Measurements from ENCODE around the gene SLC5A4. TPM values are rescaled to one million over a fixed set of nuclear protein-coding genes. Genes with fewer than 3 reads are reported as not detected.

The SLC5A4 gene
- total and polyA plus RNA-seq, 8 donors = 0.29 to 3.3 (median 0.58) TPM; not detected in 5

- TF ChIP-seq POLR2AphosphoS5 (IDR thresholded peaks at IDR 0.05) (no peak), POLR2A (IDR thresholded peaks at IDR 0.05) (no peak), CTCF (IDR thresholded peaks at IDR 0.05) (no peak), EP300 (IDR thresholded peaks at IDR 0.05) (no peak)
- 81 to 88% (median 85%) methylated on average over 18 to 30 of the region's 30 CpGs for WGBS, 5 donors
- H3K4me3 ChIP-seq = no peak overlapping the region
- H3K27me3 ChIP-seq = peaks cover 12 to 52% (median 22%) of the 10 kb centered on the region in 3 donors
- intact Hi-C loops (cut with DNase I; ENCODE audit: low total_unique reads) = no loop called here
- H3K9me3 ChIP-seq = no peaks in the 10 kb centered on the region
- no peaks in the 10 kb centered on the region for H3K36me3 ChIP-seq
- peaks cover 0 to 32% (median 14%) of the 10 kb centered on the region in 4 donors for H3K4me1 ChIP-seq
- DNase-seq = no peak
- no peak overlapping the region for H3K27ac ChIP-seq
Measured at GRCh38 chr22:32205974-32206773, 49.0 kb downstream of the SLC5A4 start.

GRCh38 chr22:32204856-32205722 lies 50.1 kb downstream of the SLC5A4 start, which contains the start of gene RFPL2:
Gene RFPL2 (minus strand): TSS chr22:32205073. CDS start chr22:32202451, 2,622 bp downstream.
- Histone ChIP-seq H3K9me3 (no peaks in the 10 kb centered on the region), H3K4me3 (peak within 1 kb of the TSS in 3 of 4 donors; percentile 4 to 22 (median 13)), H3K36me3 (no peaks in the 10 kb centered on the region), H3K4me1 (peaks cover 0 to 32% (median 14%) of the 10 kb centered on the region in 4 donors), H3K27ac (no peak within 1 kb of the TSS), H3K27me3 (peaks cover 12 to 52% (median 22%) of the 10 kb centered on the region in 3 donors)
- TF ChIP-seq POLR2A (IDR thresholded peaks at IDR 0.05) (no peak), EP300 (IDR thresholded peaks at IDR 0.05) (no peak), POLR2AphosphoS5 (IDR thresholded peaks at IDR 0.05) (no peak), CTCF (IDR thresholded peaks at IDR 0.05) (no peak)
- WGBS, 5 donors = 63 to 79% (median 73%) methylated on average over 38 to 41 of the region's 41 CpGs
- DNase-seq = peak in 1 of 2 donors; percentile 44
- intact Hi-C loops (cut with DNase I; ENCODE audit: low total_unique reads) = no loop called here

GRCh38 chr22:32204040-32204855 lies 50.9 kb downstream of the SLC5A4 start:
- TF ChIP-seq POLR2AphosphoS5 (IDR thresholded peaks at IDR 0.05) (no peak), CTCF (IDR thresholded peaks at IDR 0.05) (no peak), POLR2A (IDR thresholded peaks at IDR 0.05) (no peak), EP300 (IDR thresholded peaks at IDR 0.05) (no peak)
- Histone ChIP-seq H3K4me3 (peak overlapping the region in 3 of 4 donors; percentile 4 to 22 (median 13)), H3K36me3 (no peaks in the 10 kb centered on the region), H3K27me3 (peaks cover 12 to 52% (median 22%) of the 10 kb centered on the region in 3 donors), H3K4me1 (peaks cover 0 to 32% (median 14%) of the 10 kb centered on the region in 4 donors), H3K27ac (no peak overlapping the region), H3K9me3 (no peaks in the 10 kb centered on the region)
- 24 to 71% (median 36%) methylated on average over 10 to 42 of the region's 42 CpGs for WGBS, 5 donors
- peak in 1 of 2 donors; percentile 18 for DNase-seq
- intact Hi-C loops (cut with DNase I; ENCODE audit: low total_unique reads) = no loop called here
